Measurements from ENCODE around the gene RASGRP1.

GRCh38 chr15:38539008-38539343, 25.6 kb downstream of the RASGRP1 start:
- no peak for TF ChIP-seq DPF2 (IDR thresholded peaks at IDR 0.05)
- TF ChIP-seq TAF1 (IDR thresholded peaks at IDR 0.05; ENCODE audit: borderline replicate concordance, low read depth, low read length), result no peak

All from GM12878 (cell line).